IMR-90 (cell line): ENCODE measurements around the gene TRAP1.
"Not testable (repeated sequence)": the region's sequence is repeated elsewhere in the genome, so short reads cannot be mapped to it uniquely, and the experiment has no call there.

ENCODE experiments used
- CEBPB ChIP-seq: IDR thresholded peaks from 2 replicates; pipeline ENCODE4 v1.6.1; 2012; ENCODE audit warnings: low read depth, low read length, improper control_type of control experiment
- CTCF ChIP-seq: conservative IDR thresholded peaks from 2 replicates; pipeline ENCODE4 v1.5.1; 2012; ENCODE audit warnings: mild to moderate bottlenecking, low read depth, low read length, improper control_type of control experiment
- FOS ChIP-seq: fragments of 150-350 bp; IDR thresholded peaks from 2 replicates; pipeline ENCODE4 v1.6.1; 2016; ENCODE audit warnings: low read depth, low read length
- SMC3 ChIP-seq: fragments of 150-350 bp; IDR thresholded peaks from 2 replicates; pipeline ENCODE4 v1.6.1; 2016; ENCODE audit warnings: low read depth, mild to moderate bottlenecking, antibody characterized with exemption, low read length, moderate library complexity
- TF ChIP-seq, protein P1 (sequence below): fragments of 150-350 bp; IDR thresholded peaks from 2 replicates; pipeline ENCODE4 v1.6.1; 2017; ENCODE audit warnings: mild to moderate bottlenecking, antibody characterized with exemption, low read length, low read depth

- not testable (repeated sequence) for TF ChIP-seq CEBPB, SMC3, CTCF, FOS
- TF ChIP-seq, protein P1, sequence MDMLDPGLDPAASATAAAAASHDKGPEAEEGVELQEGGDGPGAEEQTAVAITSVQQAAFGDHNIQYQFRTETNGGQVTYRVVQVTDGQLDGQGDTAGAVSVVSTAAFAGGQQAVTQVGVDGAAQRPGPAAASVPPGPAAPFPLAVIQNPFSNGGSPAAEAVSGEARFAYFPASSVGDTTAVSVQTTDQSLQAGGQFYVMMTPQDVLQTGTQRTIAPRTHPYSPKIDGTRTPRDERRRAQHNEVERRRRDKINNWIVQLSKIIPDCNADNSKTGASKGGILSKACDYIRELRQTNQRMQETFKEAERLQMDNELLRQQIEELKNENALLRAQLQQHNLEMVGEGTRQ = not testable (repeated sequence)
These were observed 108.3 kb downstream of the TRAP1 start for GRCh38 chr16:3608976-3609375.
